Esophagus muscularis mucosa (tissue), 3 donors: ENCODE data around the gene PLD4.

ENCODE experiments used
- CTCF ChIP-seq, 3 experiments: fragments of 200-600 bp in 2 of 3; fragments of 450-650 bp in 1 of 3; sonication (generic) in 2 of 3; IDR thresholded peaks; one replicate each; pipeline ENCODE4 v1.5.1; 2017 to 2019; ENCODE audit warnings: antibody characterized with exemption in 3 of 3, mild to moderate bottlenecking in 2 of 3, moderate library complexity in 1 of 3
- EP300 ChIP-seq: sonication (generic); formaldehyde crosslinking; IDR thresholded peaks from one replicate; pipeline ENCODE4 v1.6.1; 2017; ENCODE audit warnings: antibody characterized with exemption

- TF ChIP-seq EP300: no peak
- no peak for TF ChIP-seq CTCF (IDR thresholded peaks at IDR 0.05)
These were observed 25.7 kb upstream of the PLD4 start for GRCh38 chr14:104898870-104899510.
